Sigmoid colon (tissue), 4 donors: ENCODE results near the gene CAMTA1.

Source experiments
- EP300 ChIP-seq, 4 donors: sonication (generic); formaldehyde crosslinking; IDR thresholded peaks; one replicate each; pipeline ENCODE4 v1.6.1; 2017; ENCODE audit warnings: antibody characterized with exemption in 4 of 4
- POLR2A ChIP-seq, 2 donors: fragments of 450-650 bp; IDR thresholded peaks; one replicate each; pipeline ENCODE4 v1.6.1; 2016; ENCODE audit warnings: antibody characterized with exemption in 2 of 2, mild to moderate bottlenecking in 2 of 2, moderate library complexity in 2 of 2
- TF ChIP-seq, protein P1 (sequence below), 4 experiments: fragments of 450-650 bp in 3 of 4; fragments of 200-600 bp in 1 of 4; IDR thresholded peaks; one replicate each; pipeline ENCODE4 v1.5.1; 2016 to 2019; ENCODE audit warnings: antibody characterized with exemption in 4 of 4, mild to moderate bottlenecking in 3 of 4, moderate library complexity in 2 of 4

- TF ChIP-seq, protein P1, sequence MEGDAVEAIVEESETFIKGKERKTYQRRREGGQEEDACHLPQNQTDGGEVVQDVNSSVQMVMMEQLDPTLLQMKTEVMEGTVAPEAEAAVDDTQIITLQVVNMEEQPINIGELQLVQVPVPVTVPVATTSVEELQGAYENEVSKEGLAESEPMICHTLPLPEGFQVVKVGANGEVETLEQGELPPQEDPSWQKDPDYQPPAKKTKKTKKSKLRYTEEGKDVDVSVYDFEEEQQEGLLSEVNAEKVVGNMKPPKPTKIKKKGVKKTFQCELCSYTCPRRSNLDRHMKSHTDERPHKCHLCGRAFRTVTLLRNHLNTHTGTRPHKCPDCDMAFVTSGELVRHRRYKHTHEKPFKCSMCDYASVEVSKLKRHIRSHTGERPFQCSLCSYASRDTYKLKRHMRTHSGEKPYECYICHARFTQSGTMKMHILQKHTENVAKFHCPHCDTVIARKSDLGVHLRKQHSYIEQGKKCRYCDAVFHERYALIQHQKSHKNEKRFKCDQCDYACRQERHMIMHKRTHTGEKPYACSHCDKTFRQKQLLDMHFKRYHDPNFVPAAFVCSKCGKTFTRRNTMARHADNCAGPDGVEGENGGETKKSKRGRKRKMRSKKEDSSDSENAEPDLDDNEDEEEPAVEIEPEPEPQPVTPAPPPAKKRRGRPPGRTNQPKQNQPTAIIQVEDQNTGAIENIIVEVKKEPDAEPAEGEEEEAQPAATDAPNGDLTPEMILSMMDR (IDR thresholded peaks at IDR 0.05), result no peak
- TF ChIP-seq EP300 (IDR thresholded peaks at IDR 0.05) (no peak), POLR2A (IDR thresholded peaks at IDR 0.05) (no peak)
These were observed 782.8 kb downstream of the CAMTA1 start for GRCh38 chr1:7568053-7568452.
